ENCODE results near the gene NADK. TPM values are rescaled to one million over a fixed set of nuclear protein-coding genes. Genes with fewer than 3 reads are reported as not detected.

NADK gene
- total and polyA plus RNA-seq, 12 donors: 66.2 to 195 (median 153) TPM

- DNase-seq: peak in 2 of 7 donors; percentile 33 to 39
- no peaks in the 10 kb centered on the region for H3K9me3 ChIP-seq (replicated peaks in 1 of 3)
- H3K4me3 ChIP-seq: no peak overlapping the region
- TF ChIP-seq POLR2A (IDR thresholded peaks at IDR 0.05): no peak
- TF ChIP-seq CTCF (IDR thresholded peaks at IDR 0.05): no peak
- H3K36me3 ChIP-seq (replicated peaks in 1 of 2): peaks cover 0 to 12% of the 10 kb centered on the region in 2 donors
- H3K27me3 ChIP-seq: no peaks in the 10 kb centered on the region
- peak overlapping the region; percentile 41 to 98 (median 95) for H3K27ac ChIP-seq
- intact Hi-C loops (cut with DNase I): loop anchor here in 1 of 2 donors (10.0 kb wide), 1 partner anchor 124 kb away; no protein-coding TSS in a partner anchor
- 65 to 76% (median 68%) methylated on average over 7 of the region's 7 CpGs for WGBS, 4 donors
- H3K4me1 ChIP-seq (replicated peaks in 1 of 2): peaks cover 62 to 67% of the 10 kb centered on the region in 2 donors
Measured at GRCh38 chr1:1780598-1781525, 2.6 kb upstream of the NADK start.

- no peaks in the 10 kb centered on the region for H3K9me3 ChIP-seq (replicated peaks in 1 of 3)
- no peaks in the 10 kb centered on the region for H3K27me3 ChIP-seq
- peaks cover 71 to 76% of the 10 kb centered on the region in 2 donors for H3K4me1 ChIP-seq (replicated peaks in 1 of 2)
- 41 to 60% (median 48%) methylated on average over 13 to 19 of the region's 19 CpGs for WGBS, 4 donors
- peak; percentile 51 to 83 (median 65) for DNase-seq
- intact Hi-C loops (cut with DNase I): loop anchor here in 1 of 2 donors (10.0 kb wide), 1 partner anchor 125 kb away; no protein-coding TSS in a partner anchor
- H3K27ac ChIP-seq: peak overlapping the region; percentile 41 to 98 (median 95)
- peaks cover 0 to 4% of the 10 kb centered on the region in 2 donors for H3K36me3 ChIP-seq (replicated peaks in 1 of 2)
- peak overlapping the region in 1 of 4 donors; percentile 76 for H3K4me3 ChIP-seq
- no peak for TF ChIP-seq CTCF (IDR thresholded peaks at IDR 0.05)
- TF ChIP-seq POLR2A (IDR thresholded peaks at IDR 0.05): peak in 1 of 2 donors; percentile 21
Measured at GRCh38 chr1:1779691-1780597, 1.7 kb upstream of the NADK start.

DNA sequence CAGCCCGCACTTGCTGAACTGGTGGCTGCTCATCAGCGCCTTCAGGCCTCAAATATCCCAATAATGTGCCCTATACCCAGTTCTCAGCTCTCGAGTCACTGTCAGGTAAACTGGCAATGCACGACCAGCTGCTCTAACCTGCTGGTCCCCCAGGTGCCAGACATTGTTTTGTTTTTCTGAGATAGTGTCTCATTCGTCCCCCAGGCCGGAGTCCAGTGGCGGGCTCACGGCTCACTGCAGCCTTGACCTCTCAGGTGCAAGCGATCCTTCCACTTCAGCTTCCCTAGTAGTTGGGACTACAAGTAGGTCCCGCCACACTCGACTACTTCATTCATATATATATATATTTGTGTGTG is 1.0 kb upstream of the NADK start:
- peaks cover 73 to 82% of the 10 kb centered on the region in 2 donors for H3K4me1 ChIP-seq (replicated peaks in 1 of 2)
- intact Hi-C loops (cut with DNase I): no loop called here

More for the DNA sequence above, 1.0 kb upstream of the NADK start:
- no peaks in the 10 kb centered on the region for H3K9me3 ChIP-seq (replicated peaks in 1 of 3)
- peak overlapping the region in 2 of 4 donors; percentile 30 to 76 for H3K4me3 ChIP-seq
- H3K27ac ChIP-seq: peak overlapping the region; percentile 63 to 98 (median 95)
- TF ChIP-seq POLR2A (IDR thresholded peaks at IDR 0.05) (no peak), CTCF (IDR thresholded peaks at IDR 0.05) (no peak)
- no peaks in the 10 kb centered on the region for H3K27me3 ChIP-seq
- 56 to 76% (median 70%) methylated on average over 10 to 11 of the region's 11 CpGs for WGBS, 4 donors
- no peaks in the 10 kb centered on the region for H3K36me3 ChIP-seq (replicated peaks in 1 of 2)
- DNase-seq: no peak

All from adrenal gland (tissue), 12 donors.